HCT116 (cell line): Measurements from ENCODE around the gene ARHGAP42. TPM values are rescaled to one million over a fixed set of nuclear protein-coding genes. Genes with fewer than 3 reads are reported as not detected.

ENCODE experiments used
- ATAC-seq: fragments of 200-7000 bp; cut with Tn5 transposase; 2 replicates; pipeline ENCODE4 v1.9.1; 2020; ENCODE audit warnings: mild to moderate bottlenecking, moderate library complexity
- BruUV-seq: library from RNA; stranded (reverse); fragments of 400-500 nt; replicated peaks from 2 replicates; lab custom pipeline; 2021; lab: Mats Ljungman, UMichigan
- CTCF ChIA-PET: fragments of 300-600 bp; sonication (Branson Sonifier 250); formaldehyde crosslinking; loops from one replicate; lab custom pipeline; 2021; ENCODE audit warnings: antibody characterized with exemption; lab: Charles Lee
- POLR2A ChIA-PET: fragments of 300-600, 350-600 bp; sonication (Branson Sonifier 250); formaldehyde crosslinking; loops from one replicate; lab custom pipeline; 2021; ENCODE audit warnings: antibody characterized with exemption; lab: Charles Lee
- RAD21 ChIA-PET, 2 experiments: fragments of 300-600 bp; sonication (Branson Sonifier 250); formaldehyde crosslinking; loops; one replicate each; lab custom pipeline; 2023; ENCODE audit warnings: low total read pairs in 2 of 2; ENCODE audit not compliant: uncharacterized antibody in 2 of 2, unreplicated experiment in 2 of 2, low non-redundant PET in 1 of 2; lab: Charles Lee
- DNase-seq: peaks from one replicate; pipeline ENCODE4 v3.0.0-alpha.2; 2010; ENCODE audit warnings: low read depth, low spot score
- H2AFZ ChIP-seq: fragments of 200-600 bp; shearing (Covaris generic), sonication (generic); 2 replicates; pipeline ENCODE4 v1.6.1; 2017; ENCODE audit warnings: low read depth, mixed run types, mixed read lengths, antibody characterized with exemption, low read length; ENCODE audit not compliant: poor library complexity, severe bottlenecking
- H3K27ac ChIP-seq: 2 replicates; pipeline ENCODE4 v1.5.1; 2012; ENCODE audit warnings: low read depth, low read length
- H3K27me3 ChIP-seq: fragments of 200-600 bp; sonication (generic); 2 replicates; pipeline ENCODE4 v1.6.1; 2016; ENCODE audit warnings: mixed run types, low read length, mixed read lengths; ENCODE audit not compliant: insufficient read depth
- H3K36me3 ChIP-seq, 2 experiments: fragments of 200-500 bp in 1 of 2; fragments of 200-600 bp in 1 of 2; sonication (Bioruptor generic) in 1 of 2; sonication (generic) in 1 of 2; 2 replicates each; pipeline versions ENCODE4 v1.5.1 to v1.6.1; 2014 to 2016; ENCODE audit warnings: low read length in 2 of 2, inconsistent platforms in 1 of 2, mixed read lengths in 1 of 2, mixed run types in 1 of 2; ENCODE audit not compliant: insufficient read depth in 2 of 2, control insufficient read depth in 1 of 2
- H3K4me1 ChIP-seq, 2 experiments: fragments of 200-600 bp in 1 of 2; sonication (generic) in 1 of 2; 2 replicates each; pipeline versions ENCODE4 v1.5.1 to v1.6.1; 2012 to 2017; ENCODE audit warnings: low read length in 2 of 2, inconsistent platforms in 1 of 2, mild to moderate bottlenecking in 1 of 2, mixed read lengths in 1 of 2, mixed run types in 1 of 2, moderate library complexity in 1 of 2; ENCODE audit not compliant: insufficient read depth in 2 of 2, control insufficient read depth in 1 of 2
- H3K4me2 ChIP-seq: fragments of 200-600 bp; sonication (generic); 2 replicates; pipeline ENCODE4 v1.6.1; 2017; ENCODE audit warnings: mixed run types, low read length, mixed read lengths
- H3K4me3 ChIP-seq, 2 experiments: fragments of 200-600 bp in 1 of 2; sonication (generic) in 1 of 2; replicated peaks in 1 of 2; 2 replicates each; pipeline ENCODE4 v1.5.1; 2011 to 2016; ENCODE audit warnings: low read length in 2 of 2, control low read depth in 1 of 2, low read depth in 1 of 2, mild to moderate bottlenecking in 1 of 2, mixed read lengths in 1 of 2, mixed run types in 1 of 2
- H3K79me2 ChIP-seq: fragments of 200-600 bp; sonication (generic); 2 replicates; pipeline ENCODE4 v1.6.1; 2017; ENCODE audit warnings: mild to moderate bottlenecking, mixed run types, low read length, moderate library complexity, mixed read lengths; ENCODE audit not compliant: insufficient read depth
- H3K9ac ChIP-seq: fragments of 200-600 bp; sonication (generic); 2 replicates; pipeline ENCODE4 v1.6.1; 2016; ENCODE audit warnings: low read length, mixed read lengths
- H3K9me2 ChIP-seq: fragments of 200-600 bp; sonication (generic), shearing (Covaris generic); 2 replicates; pipeline ENCODE4 v1.6.1; 2017; ENCODE audit warnings: mixed run types, mild to moderate bottlenecking, moderate library complexity; ENCODE audit not compliant: insufficient read depth
- H3K9me3 ChIP-seq, 2 experiments: fragments of 200-500 bp in 1 of 2; fragments of 200-600 bp in 1 of 2; sonication (Bioruptor generic) in 1 of 2; sonication (generic) in 1 of 2; 2 replicates each; pipeline ENCODE4 v1.6.1; 2014 to 2017; ENCODE audit warnings: low read length in 2 of 2, mixed read lengths in 2 of 2, inconsistent platforms in 1 of 2, low read depth in 1 of 2, mild to moderate bottlenecking in 1 of 2, mixed run types in 1 of 2, moderate library complexity in 1 of 2; ENCODE audit not compliant: control insufficient read depth in 1 of 2, insufficient read depth in 1 of 2
- H4K20me1 ChIP-seq: fragments of 200-600 bp; sonication (generic), shearing (Covaris generic); 2 replicates; pipeline ENCODE4 v1.6.1; 2017; ENCODE audit warnings: mixed run types, mild to moderate bottlenecking, moderate library complexity; ENCODE audit not compliant: insufficient read depth
- CEBPB ChIP-seq: IDR thresholded peaks from 2 replicates; pipeline ENCODE4 v1.6.1; 2012; ENCODE audit warnings: low read depth
- CTCF ChIP-seq, 3 experiments: fragments of 200-600 bp in 1 of 3; sonication (generic) in 1 of 3; IDR thresholded peaks in 2 of 3; conservative IDR thresholded peaks in 1 of 3; 2 replicates each; pipeline ENCODE4 v1.5.1; 2012 to 2017; ENCODE audit warnings: low read depth in 2 of 3, low read length in 2 of 3, antibody characterized with exemption in 1 of 3, borderline replicate concordance in 1 of 3, control low read depth in 1 of 3, mild to moderate bottlenecking in 1 of 3, mixed read lengths in 1 of 3, mixed run types in 1 of 3, moderate library complexity in 1 of 3; ENCODE audit not compliant: insufficient read depth in 1 of 3
- EGR1 ChIP-seq: IDR thresholded peaks from 2 replicates; pipeline ENCODE4 v1.6.1; 2012; ENCODE audit warnings: low read depth
- ELF1 ChIP-seq: IDR thresholded peaks from 2 replicates; pipeline ENCODE4 v1.6.1; 2012; ENCODE audit warnings: low read depth, borderline replicate concordance
- EZH2 ChIP-seq: fragments of 200-600 bp; sonication (generic); IDR thresholded peaks from 2 replicates; pipeline ENCODE4 v1.6.1; 2017; ENCODE audit warnings: antibody characterized with exemption, mixed run types
- EZH2phosphoT487 ChIP-seq: fragments of 200-600 bp; IDR thresholded peaks from 2 replicates; pipeline ENCODE4 v1.6.1; 2018; ENCODE audit warnings: antibody characterized with exemption, borderline replicate concordance
- FOSL1 ChIP-seq: IDR thresholded peaks from 2 replicates; pipeline ENCODE4 v1.6.1; 2012; ENCODE audit warnings: low read depth
- JUND ChIP-seq: IDR thresholded peaks from 2 replicates; pipeline ENCODE4 v1.6.1; 2012
- POLR2A ChIP-seq: IDR thresholded peaks from 2 replicates; pipeline ENCODE4 v1.7.0; 2011; ENCODE audit warnings: borderline replicate concordance; ENCODE audit not compliant: insufficient read depth, insufficient read length; ENCODE audit errors: extremely low read depth
- POLR2AphosphoS5 ChIP-seq: IDR thresholded peaks from 2 replicates; pipeline ENCODE4 v1.6.1; 2011; ENCODE audit warnings: mild to moderate bottlenecking, low read depth, low read length, moderate library complexity
- RAD21 ChIP-seq: IDR thresholded peaks from 2 replicates; pipeline ENCODE4 v1.6.1; 2012; ENCODE audit warnings: low read depth, mild to moderate bottlenecking
- SIN3A ChIP-seq: IDR thresholded peaks from 2 replicates; pipeline ENCODE4 v1.6.1; 2012; ENCODE audit warnings: low read depth
- SP1 ChIP-seq: IDR thresholded peaks from 2 replicates; pipeline ENCODE4 v1.6.1; 2012; ENCODE audit warnings: low read depth
- YY1 ChIP-seq: IDR thresholded peaks from 2 replicates; pipeline ENCODE4 v1.6.1; 2011; ENCODE audit warnings: low read length, low read depth, moderate library complexity, mild to moderate bottlenecking; ENCODE audit not compliant: insufficient replicate concordance; ENCODE audit errors: extremely low read depth
- ZBTB33 ChIP-seq: IDR thresholded peaks from 2 replicates; pipeline ENCODE4 v1.6.1; 2011; ENCODE audit warnings: mild to moderate bottlenecking, low read length, moderate library complexity; ENCODE audit not compliant: insufficient replicate concordance; ENCODE audit errors: extremely low read depth
- ZFX ChIP-seq: fragments of 450-650 bp; IDR thresholded peaks from 2 replicates; pipeline ENCODE4 v1.6.1; 2017
- ZNF274 ChIP-seq: fragments of 200-500 bp; sonication (Bioruptor generic); IDR thresholded peaks from 2 replicates; pipeline ENCODE4 v1.6.1; 2014; ENCODE audit warnings: mild to moderate bottlenecking, low read depth, low read length, inconsistent platforms
- intact Hi-C: fragments of 100-400 bp; cut with micrococcal nuclease; formaldehyde crosslinking; loops from 2 replicates; pipeline ENCODE4 v1.10.0; 2022
- total RNA-seq: library from RNA; stranded (reverse); gene quantifications from one replicate; pipeline ENCODE4 v1.2.1, GENCODE V29; 2021; ENCODE audit not compliant: unreplicated experiment
- TF ChIP-seq, protein P1 (sequence below): IDR thresholded peaks from 2 replicates; pipeline ENCODE4 v1.6.1; 2012; ENCODE audit warnings: low read depth
- TF ChIP-seq, protein P2 (sequence below): IDR thresholded peaks from 2 replicates; pipeline ENCODE4 v1.6.1; 2012
- TF ChIP-seq, protein P3 (sequence below): IDR thresholded peaks from 2 replicates; pipeline ENCODE4 v1.6.1; 2012

Gene ARHGAP42
- total RNA-seq, 1 experiment from 2014 or later, result 12.3 TPM

DNA sequence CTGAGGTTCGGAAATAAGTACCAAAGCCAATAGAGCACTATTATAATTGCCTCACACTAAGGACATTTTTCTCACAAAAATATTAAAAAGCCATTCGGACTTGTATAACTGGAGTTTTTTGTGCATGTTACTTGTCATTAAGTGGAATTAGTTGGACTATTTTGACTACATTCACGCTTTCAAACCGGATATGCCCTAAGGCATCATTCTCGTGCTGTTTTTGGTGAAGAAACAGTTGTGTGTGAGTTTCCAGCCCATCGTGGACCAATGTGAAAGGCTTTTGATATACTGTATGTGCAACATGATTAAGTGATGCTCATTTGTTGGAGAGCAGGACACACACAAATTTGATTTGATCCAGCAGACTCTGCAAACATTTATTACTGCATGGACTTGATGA lies 249.7 kb downstream of the ARHGAP42 start:
- BruUV-seq, result no TSS peak
- Histone ChIP-seq H3K9me3 (no peaks in the 10 kb centered on the region), H3K4me1 (no peaks in the 10 kb centered on the region), H3K4me3 (no peak overlapping the region), H3K4me2 (no peak overlapping the region), H4K20me1 (0 out of 2 replicates have a peak, but pooled peaks cover 4% of the 10 kb centered on the region), H3K9me2 (no peaks in the 10 kb centered on the region), H3K27me3 (no peaks in the 10 kb centered on the region), H3K79me2 (no peaks in the 10 kb centered on the region), H3K27ac (no peak overlapping the region), H3K36me3 (no peaks in the 10 kb centered on the region), H3K9ac (no peak overlapping the region), H2AFZ (no peak overlapping the region)
- TF ChIP-seq, protein P1, sequence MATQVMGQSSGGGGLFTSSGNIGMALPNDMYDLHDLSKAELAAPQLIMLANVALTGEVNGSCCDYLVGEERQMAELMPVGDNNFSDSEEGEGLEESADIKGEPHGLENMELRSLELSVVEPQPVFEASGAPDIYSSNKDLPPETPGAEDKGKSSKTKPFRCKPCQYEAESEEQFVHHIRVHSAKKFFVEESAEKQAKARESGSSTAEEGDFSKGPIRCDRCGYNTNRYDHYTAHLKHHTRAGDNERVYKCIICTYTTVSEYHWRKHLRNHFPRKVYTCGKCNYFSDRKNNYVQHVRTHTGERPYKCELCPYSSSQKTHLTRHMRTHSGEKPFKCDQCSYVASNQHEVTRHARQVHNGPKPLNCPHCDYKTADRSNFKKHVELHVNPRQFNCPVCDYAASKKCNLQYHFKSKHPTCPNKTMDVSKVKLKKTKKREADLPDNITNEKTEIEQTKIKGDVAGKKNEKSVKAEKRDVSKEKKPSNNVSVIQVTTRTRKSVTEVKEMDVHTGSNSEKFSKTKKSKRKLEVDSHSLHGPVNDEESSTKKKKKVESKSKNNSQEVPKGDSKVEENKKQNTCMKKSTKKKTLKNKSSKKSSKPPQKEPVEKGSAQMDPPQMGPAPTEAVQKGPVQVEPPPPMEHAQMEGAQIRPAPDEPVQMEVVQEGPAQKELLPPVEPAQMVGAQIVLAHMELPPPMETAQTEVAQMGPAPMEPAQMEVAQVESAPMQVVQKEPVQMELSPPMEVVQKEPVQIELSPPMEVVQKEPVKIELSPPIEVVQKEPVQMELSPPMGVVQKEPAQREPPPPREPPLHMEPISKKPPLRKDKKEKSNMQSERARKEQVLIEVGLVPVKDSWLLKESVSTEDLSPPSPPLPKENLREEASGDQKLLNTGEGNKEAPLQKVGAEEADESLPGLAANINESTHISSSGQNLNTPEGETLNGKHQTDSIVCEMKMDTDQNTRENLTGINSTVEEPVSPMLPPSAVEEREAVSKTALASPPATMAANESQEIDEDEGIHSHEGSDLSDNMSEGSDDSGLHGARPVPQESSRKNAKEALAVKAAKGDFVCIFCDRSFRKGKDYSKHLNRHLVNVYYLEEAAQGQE, result no peak
- no peak for TF ChIP-seq FOSL1
- TF ChIP-seq, protein P2, sequence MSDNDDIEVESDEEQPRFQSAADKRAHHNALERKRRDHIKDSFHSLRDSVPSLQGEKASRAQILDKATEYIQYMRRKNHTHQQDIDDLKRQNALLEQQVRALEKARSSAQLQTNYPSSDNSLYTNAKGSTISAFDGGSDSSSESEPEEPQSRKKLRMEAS, result no peak
- TF ChIP-seq YY1, result no peak
- TF ChIP-seq CEBPB, result no peak
- no peak for TF ChIP-seq EZH2
- TF ChIP-seq SP1, result no peak
- TF ChIP-seq, protein P3, sequence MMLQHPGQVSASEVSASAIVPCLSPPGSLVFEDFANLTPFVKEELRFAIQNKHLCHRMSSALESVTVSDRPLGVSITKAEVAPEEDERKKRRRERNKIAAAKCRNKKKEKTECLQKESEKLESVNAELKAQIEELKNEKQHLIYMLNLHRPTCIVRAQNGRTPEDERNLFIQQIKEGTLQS, result no peak
- no peak for TF ChIP-seq EZH2phosphoT487
- no peak for TF ChIP-seq POLR2AphosphoS5
- no peak for TF ChIP-seq ELF1
- TF ChIP-seq EGR1, result no peak
- no peak for TF ChIP-seq JUND
- TF ChIP-seq POLR2A, result no peak
- TF ChIP-seq RAD21, result no peak
- no peak for TF ChIP-seq ZNF274
- TF ChIP-seq ZBTB33, result no peak
- TF ChIP-seq ZFX, result no peak
- TF ChIP-seq CTCF (IDR thresholded peaks at IDR 0.05 in 2 of 3, conservative IDR thresholded peaks at IDR 0.05 in 1 of 3; ENCODE audit: borderline replicate concordance in 1 of 3, insufficient read depth in 1 of 3, low read depth in 2 of 3, low read length in 2 of 3), result no peak
- no peak for TF ChIP-seq SIN3A
- no peak for DNase-seq
- ChIA-PET CTCF (no interaction called here), RAD21 (no interaction called here), POLR2A (no interaction called here)
- intact Hi-C loops, result no loop called here
- no peak for ATAC-seq
